GM06990 (cell line): ENCODE results near the gene LRRC10.
"Not testable (repeated sequence)": the region's sequence is repeated elsewhere in the genome, so short reads cannot be mapped to it uniquely, and the experiment has no call there.

ENCODE experiments used
- DNase-seq: peaks from one replicate; pipeline ENCODE4 v3.0.0-alpha.2; 2011; ENCODE audit not compliant: insufficient read length; ENCODE audit errors: extremely low read depth
- H3K27me3 ChIP-seq: replicated peaks from 2 replicates; pipeline ENCODE4 v1.6.0; 2011; ENCODE audit warnings: low read length; ENCODE audit not compliant: control insufficient read depth, insufficient read depth
- H3K36me3 ChIP-seq: 2 replicates; pipeline ENCODE4 v1.5.1; 2011; ENCODE audit warnings: low read length; ENCODE audit not compliant: control insufficient read depth, insufficient read depth
- H3K4me3 ChIP-seq: replicated peaks from 2 replicates; pipeline ENCODE4 v1.5.1; 2011; ENCODE audit warnings: low read depth, mild to moderate bottlenecking, control low read depth, low read length
- CTCF ChIP-seq: IDR thresholded peaks from 2 replicates; pipeline ENCODE4 v1.5.1; 2011; ENCODE audit warnings: low read length, control low read depth, mild to moderate bottlenecking, inconsistent platforms; ENCODE audit not compliant: insufficient read depth, poor library complexity, severe bottlenecking

LRRC10 gene

GRCh38 chr12:69616025-69616424 lies 5.3 kb upstream of the LRRC10 start:
- no peaks in the 10 kb centered on the region for H3K36me3 ChIP-seq

GRCh38 chr12:69613351-69613750 lies 2.6 kb upstream of the LRRC10 start:
- TF ChIP-seq CTCF = no peak
- Histone ChIP-seq H3K36me3 (no peaks in the 10 kb centered on the region), H3K27me3 (no peaks in the 10 kb centered on the region; the same call in 1 of the 2 replicates), H3K4me3 (no peak overlapping the region)
- DNase-seq = no peak

More at GRCh38 chr12:69616025-69616424, 5.3 kb upstream of the LRRC10 start:
- Histone ChIP-seq H3K4me3 (no peak overlapping the region), H3K27me3 (no peaks in the 10 kb centered on the region; the same call in 1 of the 2 replicates)
- TF ChIP-seq CTCF = no peak
- no peak for DNase-seq

- no peak for DNase-seq
Observed at GRCh38 chr12:69610126-69610525, 581 bp downstream of the LRRC10 start.

GRCh38 chr12:69608114-69608513 lies 2.6 kb downstream of the LRRC10 start:
- DNase-seq = no peak
- Histone ChIP-seq H3K27me3 (no peaks in the 10 kb centered on the region; the same call in 1 of the 2 replicates), H3K36me3 (peaks cover 1% of the 10 kb centered on the region; the same call in 1 of the 2 replicates), H3K4me3 (no peak overlapping the region)
- TF ChIP-seq CTCF = no peak

More at GRCh38 chr12:69610126-69610525, 581 bp downstream of the LRRC10 start:
- Histone ChIP-seq H3K4me3 (no peak overlapping the region), H3K36me3 (no peaks in the 10 kb centered on the region), H3K27me3 (no peaks in the 10 kb centered on the region; the same call in 1 of the 2 replicates)
- TF ChIP-seq CTCF = no peak

GRCh38 chr12:69604275-69604674 lies 6.4 kb downstream of the LRRC10 start:
- not testable (repeated sequence) for H3K36me3 ChIP-seq, H3K27me3 ChIP-seq, H3K4me3 ChIP-seq, DNase-seq

GRCh38 chr12:69603556-69603955 lies 7.2 kb downstream of the LRRC10 start:
- H3K27me3 ChIP-seq, H3K4me3 ChIP-seq, H3K36me3 ChIP-seq, DNase-seq: not testable (repeated sequence)

- Histone ChIP-seq H3K4me3 (no peak overlapping the region), H3K36me3 (peaks cover 11% of the 10 kb centered on the region), H3K27me3 (no peaks in the 10 kb centered on the region)
- TF ChIP-seq CTCF = no peak
- DNase-seq = no peak
Observed at GRCh38 chr12:69602954-69603353, 7.8 kb downstream of the LRRC10 start.
